HepG2 (cell line): ENCODE measurements around the gene AMBRA1. TPM values are rescaled to one million over a fixed set of nuclear protein-coding genes. Genes with fewer than 3 reads are reported as not detected.
A peak's percentile ranks its signal among the peaks of the same experiment; 100 is the strongest.

Source experiments
- BRCA1 ChIP-seq: sonication (generic); formaldehyde crosslinking; IDR thresholded peaks from 2 replicates; pipeline ENCODE4 v1.4.0; 2020; ENCODE audit warnings: missing genetic modification reagents
- HIVEP1 ChIP-seq: sonication (generic); formaldehyde crosslinking; IDR thresholded peaks from 2 replicates; pipeline ENCODE4 v1.4.0; 2020; ENCODE audit warnings: mild to moderate bottlenecking, missing genetic modification reagents
- KLF15 ChIP-seq: sonication (generic); formaldehyde crosslinking; IDR thresholded peaks from 2 replicates; pipeline ENCODE4 v1.8.1; 2023; ENCODE audit warnings: borderline replicate concordance, mild to moderate bottlenecking, inconsistent platforms, missing genetic modification reagents, mixed read lengths
- NAIF1 ChIP-seq: sonication (generic); formaldehyde crosslinking; IDR thresholded peaks from 2 replicates; pipeline ENCODE4 v1.5.0; 2020; ENCODE audit warnings: mild to moderate bottlenecking, missing genetic modification reagents, borderline replicate concordance
- NFYC ChIP-seq: IDR thresholded peaks from 2 replicates; pipeline ENCODE4 v1.6.1; 2016; ENCODE audit warnings: missing genetic modification reagents, missing compliant biosample characterization
- NR2C2 ChIP-seq: sonication (generic); formaldehyde crosslinking; IDR thresholded peaks from 2 replicates; pipeline ENCODE4 v1.4.0; 2020; ENCODE audit warnings: missing genetic modification reagents, mild to moderate bottlenecking, moderate library complexity, borderline replicate concordance
- PITX1 ChIP-seq: sonication (generic); formaldehyde crosslinking; IDR thresholded peaks from 2 replicates; pipeline ENCODE4 v1.5.1; 2020; ENCODE audit warnings: mild to moderate bottlenecking, missing genetic modification reagents
- PRMT3 ChIP-seq: sonication (generic); formaldehyde crosslinking; IDR thresholded peaks from 2 replicates; pipeline ENCODE4 v1.8.1; 2022; ENCODE audit warnings: low read depth, mild to moderate bottlenecking, moderate library complexity, missing genetic modification reagents, borderline replicate concordance
- SOX6 ChIP-seq, 2 experiments: fragments of 450-650 bp in 1 of 2; sonication (generic) in 1 of 2; formaldehyde crosslinking in 1 of 2; IDR thresholded peaks; 2 replicates each; pipeline versions ENCODE4 v1.4.0 to v1.6.1; 2017 to 2020; ENCODE audit warnings: antibody characterized with exemption in 1 of 2, mild to moderate bottlenecking in 1 of 2, missing genetic modification reagents in 1 of 2
- ZFP36L2 ChIP-seq: sonication (generic); formaldehyde crosslinking; IDR thresholded peaks from 2 replicates; pipeline ENCODE4 v1.4.0; 2020; ENCODE audit warnings: missing genetic modification reagents
- ZNF101 ChIP-seq: sonication (generic); formaldehyde crosslinking; IDR thresholded peaks from 2 replicates; pipeline ENCODE4 v1.4.0; 2020; ENCODE audit warnings: mild to moderate bottlenecking, low read depth, missing genetic modification reagents, borderline replicate concordance
- ZNF530 ChIP-seq: sonication (generic); formaldehyde crosslinking; IDR thresholded peaks from 2 replicates; pipeline ENCODE4 v1.5.0; 2020; ENCODE audit warnings: low read depth, mild to moderate bottlenecking, missing genetic modification reagents
- ZNF543 ChIP-seq: sonication (generic); formaldehyde crosslinking; IDR thresholded peaks from 2 replicates; pipeline ENCODE4 v1.4.0; 2020; ENCODE audit warnings: mild to moderate bottlenecking, missing genetic modification reagents
- polyA plus RNA-seq, 8 experiments: library from polyadenylated mRNA; depleted of rRNA in 3 of 8; stranded (reverse) in 7 of 8; unstranded in 1 of 8; fragments of >200 nt; fragmentation: Illumina TruSeq in 4 of 8; extraction: Trizol in 4 of 8; gene quantifications; 2 replicates each; pipeline versions ENCODE4 v1.2.1 to v1.2.3, GENCODE V29; 2011 to 2016; ENCODE audit warnings: low read depth in 4 of 8, missing spikeins in 1 of 8, mixed read lengths in 1 of 8; ENCODE audit not compliant: insufficient read depth in 1 of 8
- total RNA-seq, 5 experiments: library from RNA; depleted of rRNA; stranded (reverse); fragments of >200 nt; fragmentation: Illumina TruSeq; extraction: Trizol; gene quantifications; 2 replicates each; pipeline ENCODE4 v1.2.3, GENCODE V29; 2016; ENCODE audit warnings: low read depth in 1 of 5
- TF ChIP-seq, protein P1 (sequence below): sonication (generic); formaldehyde crosslinking; IDR thresholded peaks from 2 replicates; pipeline ENCODE4 v1.4.0; 2020; ENCODE audit warnings: mild to moderate bottlenecking, missing genetic modification reagents, borderline replicate concordance
- TF ChIP-seq, protein P2 (sequence below): sonication (generic); formaldehyde crosslinking; IDR thresholded peaks from 2 replicates; pipeline ENCODE4 v1.4.0; 2020; ENCODE audit warnings: missing genetic modification reagents, borderline replicate concordance
- TF ChIP-seq, protein P3 (sequence below): sonication (generic); formaldehyde crosslinking; IDR thresholded peaks from 2 replicates; pipeline ENCODE4 v1.8.1; 2023; ENCODE audit warnings: mild to moderate bottlenecking, missing genetic modification reagents
- TF ChIP-seq, protein P4 (sequence below): sonication (generic); IDR thresholded peaks from 2 replicates; pipeline ENCODE4 v1.6.1; 2016; ENCODE audit warnings: low read depth, borderline replicate concordance
- TF ChIP-seq, protein P5 (sequence below): fragments of 450-650 bp; IDR thresholded peaks from 2 replicates; pipeline ENCODE4 v1.6.1; 2016

The AMBRA1 gene
- total and polyA plus RNA-seq, 2 of the 13 experiments (the other 11 are each of a cell fraction or from before 2014, with no cell fraction given) = 15.7 to 26.0 TPM

DNA sequence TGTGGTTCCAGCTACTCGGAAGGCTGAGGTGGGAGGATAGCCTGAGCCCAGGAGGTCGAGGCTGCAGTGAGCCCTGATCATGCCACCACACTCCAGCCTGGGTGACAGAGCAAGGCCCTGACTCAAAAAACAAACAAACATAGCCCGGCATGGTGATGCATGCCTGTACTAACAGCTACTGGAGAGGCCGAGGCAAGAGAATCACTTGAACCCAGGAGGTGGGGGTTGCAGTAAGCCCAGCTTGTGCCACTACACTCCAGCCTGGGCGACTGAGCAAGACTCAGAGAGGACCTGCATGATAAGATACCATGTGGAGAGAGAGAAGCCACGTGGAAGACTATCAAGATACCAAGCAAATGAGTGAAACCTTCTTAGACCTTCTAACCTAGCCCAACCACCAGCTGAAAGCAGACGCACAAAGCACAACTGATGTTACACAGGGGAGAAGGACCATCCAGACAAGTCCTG lies 36.1 kb downstream of the AMBRA1 start (continued):
- TF ChIP-seq, protein P1, sequence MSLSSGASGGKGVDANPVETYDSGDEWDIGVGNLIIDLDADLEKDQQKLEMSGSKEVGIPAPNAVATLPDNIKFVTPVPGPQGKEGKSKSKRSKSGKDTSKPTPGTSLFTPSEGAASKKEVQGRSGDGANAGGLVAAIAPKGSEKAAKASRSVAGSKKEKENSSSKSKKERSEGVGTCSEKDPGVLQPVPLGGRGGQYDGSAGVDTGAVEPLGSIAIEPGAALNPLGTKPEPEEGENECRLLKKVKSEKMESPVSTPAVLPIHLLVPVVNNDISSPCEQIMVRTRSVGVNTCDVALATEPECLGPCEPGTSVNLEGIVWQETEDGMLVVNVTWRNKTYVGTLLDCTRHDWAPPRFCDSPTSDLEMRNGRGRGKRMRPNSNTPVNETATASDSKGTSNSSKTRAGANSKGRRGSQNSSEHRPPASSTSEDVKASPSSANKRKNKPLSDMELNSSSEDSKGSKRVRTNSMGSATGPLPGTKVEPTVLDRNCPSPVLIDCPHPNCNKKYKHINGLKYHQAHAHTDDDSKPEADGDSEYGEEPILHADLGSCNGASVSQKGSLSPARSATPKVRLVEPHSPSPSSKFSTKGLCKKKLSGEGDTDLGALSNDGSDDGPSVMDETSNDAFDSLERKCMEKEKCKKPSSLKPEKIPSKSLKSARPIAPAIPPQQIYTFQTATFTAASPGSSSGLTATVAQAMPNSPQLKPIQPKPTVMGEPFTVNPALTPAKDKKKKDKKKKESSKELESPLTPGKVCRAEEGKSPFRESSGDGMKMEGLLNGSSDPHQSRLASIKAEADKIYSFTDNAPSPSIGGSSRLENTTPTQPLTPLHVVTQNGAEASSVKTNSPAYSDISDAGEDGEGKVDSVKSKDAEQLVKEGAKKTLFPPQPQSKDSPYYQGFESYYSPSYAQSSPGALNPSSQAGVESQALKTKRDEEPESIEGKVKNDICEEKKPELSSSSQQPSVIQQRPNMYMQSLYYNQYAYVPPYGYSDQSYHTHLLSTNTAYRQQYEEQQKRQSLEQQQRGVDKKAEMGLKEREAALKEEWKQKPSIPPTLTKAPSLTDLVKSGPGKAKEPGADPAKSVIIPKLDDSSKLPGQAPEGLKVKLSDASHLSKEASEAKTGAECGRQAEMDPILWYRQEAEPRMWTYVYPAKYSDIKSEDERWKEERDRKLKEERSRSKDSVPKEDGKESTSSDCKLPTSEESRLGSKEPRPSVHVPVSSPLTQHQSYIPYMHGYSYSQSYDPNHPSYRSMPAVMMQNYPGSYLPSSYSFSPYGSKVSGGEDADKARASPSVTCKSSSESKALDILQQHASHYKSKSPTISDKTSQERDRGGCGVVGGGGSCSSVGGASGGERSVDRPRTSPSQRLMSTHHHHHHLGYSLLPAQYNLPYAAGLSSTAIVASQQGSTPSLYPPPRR = no peak
- TF ChIP-seq, protein P2, sequence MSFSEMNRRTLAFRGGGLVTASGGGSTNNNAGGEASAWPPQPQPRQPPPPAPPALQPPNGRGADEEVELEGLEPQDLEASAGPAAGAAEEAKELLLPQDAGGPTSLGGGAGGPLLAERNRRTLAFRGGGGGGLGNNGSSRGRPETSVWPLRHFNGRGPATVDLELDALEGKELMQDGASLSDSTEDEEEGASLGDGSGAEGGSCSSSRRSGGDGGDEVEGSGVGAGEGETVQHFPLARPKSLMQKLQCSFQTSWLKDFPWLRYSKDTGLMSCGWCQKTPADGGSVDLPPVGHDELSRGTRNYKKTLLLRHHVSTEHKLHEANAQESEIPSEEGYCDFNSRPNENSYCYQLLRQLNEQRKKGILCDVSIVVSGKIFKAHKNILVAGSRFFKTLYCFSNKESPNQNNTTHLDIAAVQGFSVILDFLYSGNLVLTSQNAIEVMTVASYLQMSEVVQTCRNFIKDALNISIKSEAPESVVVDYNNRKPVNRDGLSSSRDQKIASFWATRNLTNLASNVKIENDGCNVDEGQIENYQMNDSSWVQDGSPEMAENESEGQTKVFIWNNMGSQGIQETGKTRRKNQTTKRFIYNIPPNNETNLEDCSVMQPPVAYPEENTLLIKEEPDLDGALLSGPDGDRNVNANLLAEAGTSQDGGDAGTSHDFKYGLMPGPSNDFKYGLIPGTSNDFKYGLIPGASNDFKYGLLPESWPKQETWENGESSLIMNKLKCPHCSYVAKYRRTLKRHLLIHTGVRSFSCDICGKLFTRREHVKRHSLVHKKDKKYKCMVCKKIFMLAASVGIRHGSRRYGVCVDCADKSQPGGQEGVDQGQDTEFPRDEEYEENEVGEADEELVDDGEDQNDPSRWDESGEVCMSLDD = no peak
- TF ChIP-seq, protein P3, sequence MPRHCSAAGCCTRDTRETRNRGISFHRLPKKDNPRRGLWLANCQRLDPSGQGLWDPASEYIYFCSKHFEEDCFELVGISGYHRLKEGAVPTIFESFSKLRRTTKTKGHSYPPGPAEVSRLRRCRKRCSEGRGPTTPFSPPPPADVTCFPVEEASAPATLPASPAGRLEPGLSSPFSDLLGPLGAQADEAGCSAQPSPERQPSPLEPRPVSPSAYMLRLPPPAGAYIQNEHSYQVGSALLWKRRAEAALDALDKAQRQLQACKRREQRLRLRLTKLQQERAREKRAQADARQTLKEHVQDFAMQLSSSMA (CRISPR knock-in tag) = no peak
- TF ChIP-seq NAIF1 (CRISPR knock-in tag) = no peak
- TF ChIP-seq PRMT3 (CRISPR knock-in tag) = no peak
- TF ChIP-seq ZNF530 = no peak
- TF ChIP-seq BRCA1 = no peak
- TF ChIP-seq PITX1 (CRISPR knock-in tag) = no peak
- TF ChIP-seq NFYC (CRISPR knock-in tag) = no peak
- no peak for TF ChIP-seq KLF15 (CRISPR knock-in tag)
- TF ChIP-seq, protein P4, sequence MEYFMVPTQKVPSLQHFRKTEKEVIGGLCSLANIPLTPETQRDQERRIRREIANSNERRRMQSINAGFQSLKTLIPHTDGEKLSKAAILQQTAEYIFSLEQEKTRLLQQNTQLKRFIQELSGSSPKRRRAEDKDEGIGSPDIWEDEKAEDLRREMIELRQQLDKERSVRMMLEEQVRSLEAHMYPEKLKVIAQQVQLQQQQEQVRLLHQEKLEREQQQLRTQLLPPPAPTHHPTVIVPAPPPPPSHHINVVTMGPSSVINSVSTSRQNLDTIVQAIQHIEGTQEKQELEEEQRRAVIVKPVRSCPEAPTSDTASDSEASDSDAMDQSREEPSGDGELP = no peak; the same call in 1 of the 2 replicates
- TF ChIP-seq, protein P5, sequence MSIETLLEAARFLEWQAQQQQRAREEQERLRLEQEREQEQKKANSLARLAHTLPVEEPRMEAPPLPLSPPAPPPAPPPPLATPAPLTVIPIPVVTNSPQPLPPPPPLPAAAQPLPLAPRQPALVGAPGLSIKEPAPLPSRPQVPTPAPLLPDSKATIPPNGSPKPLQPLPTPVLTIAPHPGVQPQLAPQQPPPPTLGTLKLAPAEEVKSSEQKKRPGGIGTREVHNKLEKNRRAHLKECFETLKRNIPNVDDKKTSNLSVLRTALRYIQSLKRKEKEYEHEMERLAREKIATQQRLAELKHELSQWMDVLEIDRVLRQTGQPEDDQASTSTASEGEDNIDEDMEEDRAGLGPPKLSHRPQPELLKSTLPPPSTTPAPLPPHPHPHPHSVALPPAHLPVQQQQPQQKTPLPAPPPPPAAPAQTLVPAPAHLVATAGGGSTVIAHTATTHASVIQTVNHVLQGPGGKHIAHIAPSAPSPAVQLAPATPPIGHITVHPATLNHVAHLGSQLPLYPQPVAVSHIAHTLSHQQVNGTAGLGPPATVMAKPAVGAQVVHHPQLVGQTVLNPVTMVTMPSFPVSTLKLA = peak; percentile 46
- no peak for TF ChIP-seq SOX6 (IDR thresholded peaks at IDR 0.05)
- peak; percentile 59; the same call in 1 of the 2 replicates for TF ChIP-seq SOX6 (CRISPR knock-in tag; IDR thresholded peaks at IDR 0.05)
- TF ChIP-seq HIVEP1 = no peak
- no peak for TF ChIP-seq ZFP36L2 (CRISPR knock-in tag)
- no peak for TF ChIP-seq ZNF101
- no peak for TF ChIP-seq ZNF543 (CRISPR knock-in tag)
- no peak for TF ChIP-seq NR2C2
